Measurements from ENCODE around the gene LNP1. TPM values are rescaled to one million over a fixed set of nuclear protein-coding genes. Genes with fewer than 3 reads are reported as not detected.

LNP1 gene
- polyA plus RNA-seq, 1 donor (not counting 4 experiments of a cell fraction or from before 2014, with no cell fraction given): 0.64 TPM

DNA sequence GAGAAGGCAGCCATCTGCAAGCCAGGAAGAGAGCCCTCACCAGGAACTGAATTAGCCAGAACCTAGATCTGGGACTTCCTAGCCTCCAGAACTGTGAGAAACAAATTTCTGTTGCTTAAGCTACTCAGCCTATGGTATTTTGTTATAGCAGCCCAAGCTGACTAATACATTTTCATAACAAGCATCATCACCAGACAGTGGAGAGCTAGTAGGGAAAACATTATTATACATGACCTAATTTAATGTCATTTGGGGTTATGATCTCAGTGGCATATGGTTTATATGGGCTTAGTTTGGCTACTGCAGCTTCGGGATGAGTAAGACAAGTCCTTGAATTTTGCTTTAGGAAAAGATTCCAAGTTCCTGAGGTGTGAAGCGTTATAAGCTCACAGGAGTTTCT is 35.6 kb downstream of the LNP1 start:
- DNase-seq (ENCODE audit: low read depth, low spot score) (no peak), FAIRE-seq (no peak)
- H3K4me3 ChIP-seq (ENCODE audit: control insufficient read depth in 2 of 3, extremely low read depth in 1 of 3, insufficient read depth in 2 of 3, low read depth in 1 of 3, low read length in 3 of 3): no peak overlapping the region
- no peaks in the 10 kb centered on the region for H3K4me1 ChIP-seq (ENCODE audit: control insufficient read depth, extremely low read depth, insufficient read depth, low read length)
- H3K79me2 ChIP-seq (ENCODE audit: control insufficient read depth, insufficient read depth, low read length): no peaks in the 10 kb centered on the region
- no peaks in the 10 kb centered on the region for H3K27me3 ChIP-seq (ENCODE audit: control insufficient read depth, extremely low read depth, insufficient read depth, low read length)
- TF ChIP-seq, protein P1, sequence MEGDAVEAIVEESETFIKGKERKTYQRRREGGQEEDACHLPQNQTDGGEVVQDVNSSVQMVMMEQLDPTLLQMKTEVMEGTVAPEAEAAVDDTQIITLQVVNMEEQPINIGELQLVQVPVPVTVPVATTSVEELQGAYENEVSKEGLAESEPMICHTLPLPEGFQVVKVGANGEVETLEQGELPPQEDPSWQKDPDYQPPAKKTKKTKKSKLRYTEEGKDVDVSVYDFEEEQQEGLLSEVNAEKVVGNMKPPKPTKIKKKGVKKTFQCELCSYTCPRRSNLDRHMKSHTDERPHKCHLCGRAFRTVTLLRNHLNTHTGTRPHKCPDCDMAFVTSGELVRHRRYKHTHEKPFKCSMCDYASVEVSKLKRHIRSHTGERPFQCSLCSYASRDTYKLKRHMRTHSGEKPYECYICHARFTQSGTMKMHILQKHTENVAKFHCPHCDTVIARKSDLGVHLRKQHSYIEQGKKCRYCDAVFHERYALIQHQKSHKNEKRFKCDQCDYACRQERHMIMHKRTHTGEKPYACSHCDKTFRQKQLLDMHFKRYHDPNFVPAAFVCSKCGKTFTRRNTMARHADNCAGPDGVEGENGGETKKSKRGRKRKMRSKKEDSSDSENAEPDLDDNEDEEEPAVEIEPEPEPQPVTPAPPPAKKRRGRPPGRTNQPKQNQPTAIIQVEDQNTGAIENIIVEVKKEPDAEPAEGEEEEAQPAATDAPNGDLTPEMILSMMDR (optimal IDR thresholded peaks at IDR 0.05 in 1 of 3, IDR thresholded peaks at IDR 0.05 in 1 of 3, conservative IDR thresholded peaks at IDR 0.05 in 1 of 3; ENCODE audit: extremely low read depth in 1 of 3, insufficient read depth in 2 of 3, low read length in 3 of 3): no peak
- TF ChIP-seq EZH2 (IDR thresholded peaks at IDR 0.05; ENCODE audit: low read length): no peak
- no peak overlapping the region for H3K4me2 ChIP-seq (ENCODE audit: control insufficient read depth, extremely low read depth, insufficient read depth, low read depth, low read length)
- no peaks in the 10 kb centered on the region for H3K9me3 ChIP-seq (ENCODE audit: control insufficient read depth, low read depth, low read length)
- dilution Hi-C loops (cut with MboI; ENCODE audit: extremely low pct_ligation_motif_present, low sequenced_read_pairs): no loop called here
- H3K9ac ChIP-seq (ENCODE audit: control insufficient read depth, extremely low read depth, insufficient read depth, low read length): no peak overlapping the region
- no peaks in the 10 kb centered on the region for H3K36me3 ChIP-seq (ENCODE audit: control insufficient read depth in 2 of 2, extremely low read depth in 1 of 2, insufficient read depth in 2 of 2, low read length in 2 of 2)
- no peaks in the 10 kb centered on the region for H4K20me1 ChIP-seq (ENCODE audit: control insufficient read depth, extremely low read depth, insufficient read depth, low read length)
- no peak overlapping the region for H2AFZ ChIP-seq (ENCODE audit: control insufficient read depth, low read length)
- no peaks in the 10 kb centered on the region for H3K9me1 ChIP-seq (ENCODE audit: control insufficient read depth, extremely low read depth, insufficient read depth, low read length)
- H3K27ac ChIP-seq (ENCODE audit: control insufficient read depth, insufficient read depth, low read length): no peak overlapping the region

DNA sequence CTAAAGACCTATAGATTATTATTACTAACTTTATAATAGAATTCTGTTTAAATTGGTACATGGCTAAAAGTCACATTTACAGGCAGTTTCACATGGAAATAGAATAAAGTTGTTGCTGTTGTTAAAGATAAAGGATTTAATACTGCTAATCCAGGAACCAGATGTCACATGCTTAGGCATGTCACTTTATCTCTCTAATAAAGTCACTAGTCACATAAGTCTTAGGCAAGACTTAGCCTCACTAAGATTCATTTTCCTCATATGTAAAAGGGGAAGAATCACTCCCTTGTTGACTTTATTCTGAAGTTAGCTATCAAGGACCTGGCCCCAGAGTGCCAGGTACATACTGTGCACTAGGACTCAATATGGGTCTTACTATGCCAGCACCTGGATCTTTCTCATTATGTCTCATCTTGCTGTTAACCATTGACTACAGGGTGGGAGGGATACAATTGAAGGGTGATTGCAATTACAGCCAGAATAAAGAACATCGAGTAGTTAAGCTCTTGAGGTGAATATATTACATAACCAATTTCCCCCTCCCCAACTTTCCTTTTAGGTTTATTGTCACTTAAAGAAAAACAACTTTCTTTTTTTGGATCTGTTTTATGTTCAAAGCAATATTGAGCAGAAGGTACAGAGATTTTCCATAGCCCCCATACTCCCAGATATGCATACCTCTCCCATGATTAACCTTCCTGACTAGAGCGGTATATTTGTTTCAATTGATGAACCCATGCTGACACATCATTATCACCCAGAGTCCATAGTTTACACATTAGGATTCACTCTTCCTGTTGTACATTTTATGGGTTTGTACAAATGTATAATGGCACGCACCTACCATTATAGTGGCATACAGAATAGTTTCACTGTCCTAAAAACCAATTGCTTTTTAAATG is 36.6 kb downstream of the LNP1 start:
- Histone ChIP-seq H3K4me1 (ENCODE audit: control insufficient read depth, extremely low read depth, insufficient read depth, low read length) (no peaks in the 10 kb centered on the region), H4K20me1 (ENCODE audit: control insufficient read depth, extremely low read depth, insufficient read depth, low read length) (no peaks in the 10 kb centered on the region), H3K27me3 (ENCODE audit: control insufficient read depth, extremely low read depth, insufficient read depth, low read length) (no peaks in the 10 kb centered on the region), H3K36me3 (ENCODE audit: control insufficient read depth in 2 of 2, extremely low read depth in 1 of 2, insufficient read depth in 2 of 2, low read length in 2 of 2) (no peaks in the 10 kb centered on the region), H3K9me3 (ENCODE audit: control insufficient read depth, low read depth, low read length) (no peaks in the 10 kb centered on the region), H3K9me1 (ENCODE audit: control insufficient read depth, extremely low read depth, insufficient read depth, low read length) (no peaks in the 10 kb centered on the region), H3K79me2 (ENCODE audit: control insufficient read depth, insufficient read depth, low read length) (no peaks in the 10 kb centered on the region), H3K4me2 (ENCODE audit: control insufficient read depth, extremely low read depth, insufficient read depth, low read depth, low read length) (no peak overlapping the region), H3K9ac (ENCODE audit: control insufficient read depth, extremely low read depth, insufficient read depth, low read length) (no peak overlapping the region), H2AFZ (ENCODE audit: control insufficient read depth, low read length) (no peak overlapping the region), H3K4me3 (ENCODE audit: control insufficient read depth in 2 of 3, extremely low read depth in 1 of 3, insufficient read depth in 2 of 3, low read depth in 1 of 3, low read length in 3 of 3) (no peak overlapping the region), H3K27ac (ENCODE audit: control insufficient read depth, insufficient read depth, low read length) (no peak overlapping the region)
- dilution Hi-C loops (cut with MboI; ENCODE audit: extremely low pct_ligation_motif_present, low sequenced_read_pairs): no loop called here
- DNase-seq (ENCODE audit: low read depth, low spot score): no peak
- FAIRE-seq: no peak
- TF ChIP-seq, protein P1 (optimal IDR thresholded peaks at IDR 0.05 in 1 of 3, IDR thresholded peaks at IDR 0.05 in 1 of 3, conservative IDR thresholded peaks at IDR 0.05 in 1 of 3; ENCODE audit: extremely low read depth in 1 of 3, insufficient read depth in 2 of 3, low read length in 3 of 3): no peak
- TF ChIP-seq EZH2 (IDR thresholded peaks at IDR 0.05; ENCODE audit: low read length): no peak

Measured in keratinocyte (primary cell).